ENCODE results near the gene NCOA7.
A peak's percentile ranks its signal among the peaks of the same experiment; 100 is the strongest.
"Not testable (repeated sequence)": the region's sequence is repeated elsewhere in the genome, so short reads cannot be mapped to it uniquely, and the experiment has no call there.

Gene NCOA7

GRCh38 chr6:125752773-125753172, 38.0 kb upstream of the NCOA7 start:
- DNase-seq (ENCODE audit: low read depth) = no peak

DNA sequence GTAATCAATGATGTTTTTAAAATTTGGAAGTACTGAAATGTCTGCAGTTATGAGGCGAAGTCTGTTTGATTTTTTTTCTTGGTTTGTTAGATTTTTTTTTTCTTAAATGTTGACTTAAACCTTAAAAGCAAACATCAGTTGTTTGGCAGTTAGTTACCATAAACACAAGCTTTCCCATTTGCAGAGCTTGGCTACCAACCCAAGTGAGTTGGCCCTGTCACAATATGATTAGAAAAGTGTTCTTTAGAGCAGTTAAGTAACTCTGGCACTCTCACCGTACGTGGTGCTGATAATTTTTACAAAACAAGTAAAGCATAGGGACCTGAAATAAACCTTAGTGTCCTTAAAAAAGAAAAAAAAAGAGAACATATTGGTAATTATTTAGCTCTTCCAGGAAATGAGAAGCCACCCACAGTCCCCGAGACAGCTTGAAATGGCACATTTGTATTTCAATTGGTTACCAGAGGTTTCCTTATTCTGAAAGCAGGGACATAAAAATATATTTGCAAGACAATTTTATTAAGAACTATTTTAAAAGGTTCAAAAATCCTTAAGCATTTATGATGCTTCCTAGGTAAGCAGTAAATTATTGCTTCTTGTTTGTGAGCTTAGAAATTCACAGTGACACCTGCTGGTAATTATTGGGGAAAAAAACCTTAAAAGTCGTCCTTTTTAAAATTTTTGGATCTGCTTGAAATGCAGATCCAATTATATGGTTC, 37.4 kb upstream of the NCOA7 start:
- no peak for DNase-seq (ENCODE audit: low read depth)
- H3K4me3 ChIP-seq (ENCODE audit: low read depth, low read length) = no peak overlapping the region

More at GRCh38 chr6:125752773-125753172, 38.0 kb upstream of the NCOA7 start:
- H3K4me3 ChIP-seq (ENCODE audit: low read depth, low read length) = no peak overlapping the region

DNA sequence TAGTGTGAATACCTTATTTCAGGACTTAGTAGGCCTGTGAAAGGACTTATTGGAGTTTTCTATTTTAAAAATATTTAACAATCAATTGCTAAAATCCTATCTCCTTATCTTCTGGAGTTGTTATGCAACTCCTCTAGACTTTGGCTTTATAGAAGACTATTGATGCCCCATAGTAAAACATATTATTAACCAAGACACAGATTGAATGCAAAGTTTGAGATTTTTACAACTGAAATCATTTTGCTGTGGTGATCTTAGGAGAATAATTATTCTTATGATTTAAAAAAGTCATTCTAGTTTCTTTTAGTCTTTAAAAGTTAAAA, 36.9 kb upstream of the NCOA7 start:
- DNase-seq (ENCODE audit: low read depth) = no peak
- no peak overlapping the region for H3K4me3 ChIP-seq (ENCODE audit: low read depth, low read length)

GRCh38 chr6:125754566-125754965, 36.2 kb upstream of the NCOA7 start:
- H3K4me3 ChIP-seq (ENCODE audit: low read depth, low read length) = no peak overlapping the region
- no peak for DNase-seq (ENCODE audit: low read depth)

DNA sequence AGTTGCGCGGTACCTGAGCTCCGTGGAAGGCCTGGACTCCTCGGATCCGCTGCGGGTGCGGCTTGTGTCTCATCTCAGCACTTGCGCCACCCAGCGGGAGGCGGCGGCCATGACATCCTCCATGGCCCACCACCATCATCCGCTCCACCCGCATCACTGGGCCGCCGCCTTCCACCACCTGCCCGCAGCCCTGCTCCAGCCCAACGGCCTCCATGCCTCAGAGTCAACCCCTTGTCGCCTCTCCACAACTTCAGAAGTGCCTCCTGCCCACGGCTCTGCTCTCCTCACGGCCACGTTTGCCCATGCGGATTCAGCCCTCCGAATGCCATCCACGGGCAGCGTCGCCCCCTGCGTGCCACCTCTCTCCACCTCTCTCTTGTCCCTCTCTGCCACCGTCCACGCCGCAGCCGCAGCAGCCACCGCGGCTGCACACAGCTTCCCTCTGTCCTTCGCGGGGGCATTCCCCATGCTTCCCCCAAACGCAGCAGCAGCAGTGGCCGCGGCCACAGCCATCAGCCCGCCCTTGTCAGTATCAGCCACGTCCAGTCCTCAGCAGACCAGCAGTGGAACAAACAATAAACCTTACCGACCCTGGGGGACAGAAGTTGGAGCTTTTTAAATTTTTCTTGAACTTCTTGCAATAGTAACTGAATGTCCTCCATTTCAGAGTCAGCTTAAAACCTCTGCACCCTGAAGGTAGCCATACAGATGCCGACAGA, 31.4 kb upstream of the NCOA7 start:
- no peak overlapping the region for H3K4me3 ChIP-seq (ENCODE audit: low read depth, low read length)
- DNase-seq (ENCODE audit: low read depth) = no peak

DNA sequence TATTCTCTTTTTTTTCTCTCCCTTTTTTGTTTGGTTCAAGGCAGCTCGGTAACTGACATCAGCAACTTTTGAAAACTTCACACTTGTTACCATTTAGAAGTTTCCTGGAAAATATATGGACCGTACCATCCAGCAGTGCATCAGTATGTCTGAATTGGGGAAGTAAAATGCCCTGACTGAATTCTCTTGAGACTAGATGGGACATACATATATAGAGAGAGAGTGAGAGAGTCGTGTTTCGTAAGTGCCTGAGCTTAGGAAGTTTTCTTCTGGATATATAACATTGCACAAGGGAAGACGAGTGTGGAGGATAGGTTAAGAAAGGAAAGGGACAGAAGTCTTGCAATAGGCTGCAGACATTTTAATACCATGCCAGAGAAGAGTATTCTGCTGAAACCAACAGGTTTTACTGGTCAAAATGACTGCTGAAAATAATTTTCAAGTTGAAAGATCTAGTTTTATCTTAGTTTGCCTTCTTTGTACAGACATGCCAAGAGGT, 30.8 kb upstream of the NCOA7 start:
- H3K4me3 ChIP-seq (ENCODE audit: low read depth, low read length) = no peak overlapping the region
- DNase-seq (ENCODE audit: low read depth) = no peak

DNA sequence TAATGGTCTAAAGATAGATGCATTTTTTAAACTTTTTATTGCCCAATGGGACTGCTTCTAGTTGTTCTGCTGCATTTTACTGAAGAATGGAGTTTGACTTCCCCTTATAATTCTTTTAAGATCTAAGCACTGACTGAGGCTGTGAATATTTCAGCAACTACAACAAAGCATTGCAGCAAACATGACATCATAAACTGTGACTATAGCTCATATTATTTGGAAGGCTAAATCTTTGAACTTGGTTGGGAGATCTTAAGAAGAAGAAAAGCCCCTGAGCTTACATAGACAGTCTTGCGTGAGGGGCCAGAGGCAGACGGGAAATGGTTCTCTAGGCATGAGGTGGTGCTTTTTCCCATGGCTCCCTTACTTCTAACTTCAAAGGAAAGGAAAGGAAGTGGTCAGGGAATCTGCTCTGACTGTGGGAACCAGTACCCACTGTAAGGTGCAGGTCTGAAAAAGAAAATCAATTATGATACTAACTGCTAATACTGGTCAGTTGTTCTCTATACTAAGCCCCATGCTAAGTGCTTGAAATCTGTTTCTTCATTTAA, 26.6 kb upstream of the NCOA7 start:
- no peak for DNase-seq (ENCODE audit: low read depth)
- H3K4me3 ChIP-seq (ENCODE audit: low read depth, low read length) = no peak overlapping the region

- no peak for DNase-seq (ENCODE audit: low read depth)
- H3K4me3 ChIP-seq (ENCODE audit: low read depth, low read length) = no peak overlapping the region
These were observed 24.8 kb upstream of the NCOA7 start for GRCh38 chr6:125765944-125766343.

- no peak for DNase-seq (ENCODE audit: low read depth)
- H3K4me3 ChIP-seq (ENCODE audit: low read depth, low read length) = no peak overlapping the region
These were observed 24.1 kb upstream of the NCOA7 start for GRCh38 chr6:125766641-125767040.

- H3K4me3 ChIP-seq (ENCODE audit: low read depth, low read length) = no peak overlapping the region
- DNase-seq (ENCODE audit: low read depth) = no peak
These were observed 21.5 kb upstream of the NCOA7 start for GRCh38 chr6:125769147-125769783.

GRCh38 chr6:125773387-125774341, 17.1 kb upstream of the NCOA7 start:
- no peak overlapping the region for H3K4me3 ChIP-seq (ENCODE audit: low read depth, low read length)
- DNase-seq (ENCODE audit: low read depth) = no peak

GRCh38 chr6:125776107-125776826, 14.5 kb upstream of the NCOA7 start:
- DNase-seq (ENCODE audit: low read depth) = not testable (repeated sequence)

GRCh38 chr6:125779924-125780539, 10.7 kb upstream of the NCOA7 start:
- DNase-seq (ENCODE audit: low read depth) = peak; percentile 69
- peak overlapping the region; percentile 66 for H3K4me3 ChIP-seq (ENCODE audit: low read depth, low read length)

More at GRCh38 chr6:125776107-125776826, 14.5 kb upstream of the NCOA7 start:
- H3K4me3 ChIP-seq (ENCODE audit: low read depth, low read length) = not testable (repeated sequence)

GRCh38 chr6:125780540-125781313, 10.0 kb upstream of the NCOA7 start:
- no peak for DNase-seq (ENCODE audit: low read depth)
- H3K4me3 ChIP-seq (ENCODE audit: low read depth, low read length) = peak overlapping the region; percentile 66

DNA sequence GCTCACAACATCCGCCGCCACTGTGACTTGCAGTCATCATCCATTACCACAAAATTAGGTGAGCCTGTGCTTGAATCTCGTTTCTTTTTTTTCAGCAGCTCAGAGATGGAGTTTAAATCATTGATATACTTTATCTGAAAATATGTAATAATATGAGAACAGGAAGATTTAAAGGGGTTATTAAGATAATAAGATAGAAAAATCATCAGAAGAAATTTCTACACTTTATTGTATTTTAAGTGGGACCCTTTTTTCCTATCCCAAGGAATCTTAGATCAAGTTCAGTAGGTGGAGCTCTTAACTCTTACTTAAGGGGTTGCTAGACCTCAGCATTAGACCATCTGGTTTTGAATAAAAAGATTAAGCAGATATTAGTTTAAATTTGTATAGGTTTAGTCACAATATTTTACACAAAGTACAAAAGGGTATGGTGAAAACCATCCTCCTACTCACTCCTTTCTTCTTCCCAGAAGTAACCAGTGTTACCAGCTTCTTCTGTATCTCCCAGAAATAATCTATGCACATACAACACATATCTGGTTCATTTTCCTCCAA, 9.4 kb upstream of the NCOA7 start:
- peak overlapping the region; percentile 66 for H3K4me3 ChIP-seq (ENCODE audit: low read depth, low read length)
- DNase-seq (ENCODE audit: low read depth) = no peak

GRCh38 chr6:125784365-125784764, 6.4 kb upstream of the NCOA7 start:
- no peak for DNase-seq (ENCODE audit: low read depth)
- no peak overlapping the region for H3K4me3 ChIP-seq (ENCODE audit: low read depth, low read length)

DNA sequence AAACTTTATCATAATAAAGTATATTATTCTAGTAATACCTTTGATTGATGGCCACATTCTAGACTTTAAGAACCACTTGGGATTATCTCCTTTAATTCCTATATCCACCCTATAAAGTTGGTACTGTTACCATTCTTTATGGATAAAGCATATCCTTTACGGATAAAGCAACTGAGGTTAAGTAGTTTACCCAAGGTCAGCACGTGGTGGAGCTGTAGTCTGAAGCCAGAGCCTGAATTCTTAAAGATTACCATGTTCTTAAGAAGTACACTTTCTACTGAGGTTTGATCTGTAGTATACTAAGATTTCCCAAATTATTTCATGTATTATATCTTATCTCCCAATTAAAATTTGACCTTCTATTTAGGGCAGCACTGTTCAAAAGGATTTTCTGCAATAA, 3.0 kb upstream of the NCOA7 start:
- no peak overlapping the region for H3K4me3 ChIP-seq (ENCODE audit: low read depth, low read length)
- DNase-seq (ENCODE audit: low read depth) = no peak

Data from skeletal muscle cell (primary cell).